Transverse colon (tissue), 3 donors: Measurements from ENCODE around the gene APCDD1L.

ENCODE experiments used
- CTCF ChIP-seq, 5 experiments: fragments of 200-600 bp in 3 of 5; fragments of 450-650 bp in 2 of 5; sonication (generic) in 3 of 5; IDR thresholded peaks; 1 replicate in 2 of 5; 2 replicates in 3 of 5; pipeline ENCODE4 v1.5.1; 2016 to 2017; ENCODE audit warnings: antibody characterized with exemption in 5 of 5, inconsistent platforms in 3 of 5, mild to moderate bottlenecking in 2 of 5, moderate library complexity in 1 of 5
- EP300 ChIP-seq: sonication (generic); formaldehyde crosslinking; IDR thresholded peaks from one replicate; pipeline ENCODE4 v1.6.1; 2017; ENCODE audit warnings: antibody characterized with exemption, low read depth
- POLR2A ChIP-seq: fragments of 450-650 bp; IDR thresholded peaks from one replicate; pipeline ENCODE4 v1.6.1; 2016; ENCODE audit warnings: antibody characterized with exemption, mild to moderate bottlenecking, moderate library complexity

- TF ChIP-seq EP300, result no peak
- TF ChIP-seq CTCF (IDR thresholded peaks at IDR 0.05), result no peak
- no peak for TF ChIP-seq POLR2A
Observed at GRCh38 chr20:58479726-58480440, 35.3 kb downstream of the APCDD1L start.
